ENCODE results near the gene OLFM3. TPM values are rescaled to one million over a fixed set of nuclear protein-coding genes. Genes with fewer than 3 reads are reported as not detected.

The OLFM3 gene
- total RNA-seq, 1 experiment from 2014 or later: not detected

DNA sequence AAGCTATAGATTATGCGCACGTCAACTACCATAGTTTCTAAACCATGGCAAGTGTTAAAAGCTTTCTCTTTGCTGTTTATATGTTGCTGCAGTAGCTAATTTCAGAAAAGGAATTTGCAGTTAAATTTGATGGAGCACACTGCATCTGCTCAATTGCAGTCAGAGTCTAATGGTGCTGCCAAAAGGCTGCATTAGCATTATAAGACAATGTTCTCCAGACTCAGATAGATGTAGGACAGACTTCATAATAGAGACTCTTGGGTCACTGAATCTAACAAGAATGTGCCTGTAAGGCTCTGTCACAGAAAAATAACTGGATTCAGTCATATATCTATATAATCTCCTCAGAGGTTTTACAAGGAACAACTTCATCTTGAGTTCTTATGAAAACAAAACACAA, 198.3 kb downstream of the OLFM3 start:
- Histone ChIP-seq H3K27me3 (ENCODE audit: insufficient read depth, low read depth) (no peaks in the 10 kb centered on the region), H3K27ac (no peak overlapping the region), H3K4me2 (no peak overlapping the region), H2AFZ (no peak overlapping the region), H4K20me1 (ENCODE audit: insufficient read depth) (no peaks in the 10 kb centered on the region), H3K9me3 (ENCODE audit: insufficient read depth, low read depth) (no peaks in the 10 kb centered on the region), H3K36me3 (ENCODE audit: low read depth) (no peaks in the 10 kb centered on the region), H3K79me2 (ENCODE audit: low read depth) (no peaks in the 10 kb centered on the region), H3F3A (ENCODE audit: insufficient read depth, low read depth) (no peaks in the 10 kb centered on the region), H3K4me1 (replicated peaks; ENCODE audit: insufficient read depth) (peaks cover 14% of the 10 kb centered on the region), H3K4me3 (no peak overlapping the region), H3K9me2 (ENCODE audit: insufficient read depth) (no peaks in the 10 kb centered on the region; the same call in 1 of the 2 replicates)
- ChIA-PET POLR2A (ENCODE audit: unreplicated experiment) (no interaction called here), CTCF (no interaction called here)
- no peak for DNase-seq
- intact Hi-C loops (cut with micrococcal nuclease; ENCODE audit: unreplicated experiment): no loop called here
- TF ChIP-seq, protein P1, sequence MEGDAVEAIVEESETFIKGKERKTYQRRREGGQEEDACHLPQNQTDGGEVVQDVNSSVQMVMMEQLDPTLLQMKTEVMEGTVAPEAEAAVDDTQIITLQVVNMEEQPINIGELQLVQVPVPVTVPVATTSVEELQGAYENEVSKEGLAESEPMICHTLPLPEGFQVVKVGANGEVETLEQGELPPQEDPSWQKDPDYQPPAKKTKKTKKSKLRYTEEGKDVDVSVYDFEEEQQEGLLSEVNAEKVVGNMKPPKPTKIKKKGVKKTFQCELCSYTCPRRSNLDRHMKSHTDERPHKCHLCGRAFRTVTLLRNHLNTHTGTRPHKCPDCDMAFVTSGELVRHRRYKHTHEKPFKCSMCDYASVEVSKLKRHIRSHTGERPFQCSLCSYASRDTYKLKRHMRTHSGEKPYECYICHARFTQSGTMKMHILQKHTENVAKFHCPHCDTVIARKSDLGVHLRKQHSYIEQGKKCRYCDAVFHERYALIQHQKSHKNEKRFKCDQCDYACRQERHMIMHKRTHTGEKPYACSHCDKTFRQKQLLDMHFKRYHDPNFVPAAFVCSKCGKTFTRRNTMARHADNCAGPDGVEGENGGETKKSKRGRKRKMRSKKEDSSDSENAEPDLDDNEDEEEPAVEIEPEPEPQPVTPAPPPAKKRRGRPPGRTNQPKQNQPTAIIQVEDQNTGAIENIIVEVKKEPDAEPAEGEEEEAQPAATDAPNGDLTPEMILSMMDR (conservative IDR thresholded peaks at IDR 0.05): no peak
- no peak for TF ChIP-seq EZH2 (IDR thresholded peaks at IDR 0.05; ENCODE audit: low read depth)
- BruUV-seq (replicated peaks): no TSS peak

DNA sequence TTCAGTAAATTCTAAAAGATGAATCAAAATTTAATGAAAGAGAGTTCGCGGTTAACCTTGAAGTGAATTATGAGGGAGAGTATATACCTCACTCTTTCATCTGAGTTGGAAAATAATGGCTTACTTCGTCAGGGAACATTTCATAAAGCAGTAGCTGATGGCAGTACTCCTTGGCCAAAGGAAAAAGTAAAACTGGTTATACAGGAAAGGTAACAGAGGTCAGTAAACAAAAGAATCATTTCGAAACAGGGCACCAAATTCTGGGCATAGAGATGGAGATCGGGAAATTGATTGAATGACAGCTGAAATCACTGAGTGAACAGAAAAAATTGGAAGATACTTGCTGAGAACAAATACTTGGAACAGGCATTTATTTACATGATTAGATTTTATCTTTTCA, 199.0 kb downstream of the OLFM3 start:
- Histone ChIP-seq H3F3A (ENCODE audit: insufficient read depth, low read depth) (no peaks in the 10 kb centered on the region), H3K4me2 (0 out of 2 replicates have a peak overlapping the region, but pooled peaks have one; percentile 3), H3K27me3 (ENCODE audit: insufficient read depth, low read depth) (no peaks in the 10 kb centered on the region), H4K20me1 (ENCODE audit: insufficient read depth) (no peaks in the 10 kb centered on the region), H3K27ac (no peak overlapping the region), H3K9me2 (ENCODE audit: insufficient read depth) (no peaks in the 10 kb centered on the region; the same call in 1 of the 2 replicates), H3K9me3 (ENCODE audit: insufficient read depth, low read depth) (no peaks in the 10 kb centered on the region), H3K79me2 (ENCODE audit: low read depth) (no peaks in the 10 kb centered on the region), H3K4me3 (no peak overlapping the region), H3K4me1 (replicated peaks; ENCODE audit: insufficient read depth) (peaks cover 14% of the 10 kb centered on the region), H3K36me3 (ENCODE audit: low read depth) (no peaks in the 10 kb centered on the region), H2AFZ (no peak overlapping the region)
- TF ChIP-seq, protein P1 (conservative IDR thresholded peaks at IDR 0.05): no peak
- TF ChIP-seq EZH2 (IDR thresholded peaks at IDR 0.05; ENCODE audit: low read depth): no peak
- peak in 1 of 2 experiments; percentile 65 for DNase-seq
- no TSS peak for BruUV-seq (replicated peaks)
- ChIA-PET CTCF (no interaction called here), POLR2A (ENCODE audit: unreplicated experiment) (no interaction called here)
- intact Hi-C loops (cut with micrococcal nuclease; ENCODE audit: unreplicated experiment): no loop called here

DNA sequence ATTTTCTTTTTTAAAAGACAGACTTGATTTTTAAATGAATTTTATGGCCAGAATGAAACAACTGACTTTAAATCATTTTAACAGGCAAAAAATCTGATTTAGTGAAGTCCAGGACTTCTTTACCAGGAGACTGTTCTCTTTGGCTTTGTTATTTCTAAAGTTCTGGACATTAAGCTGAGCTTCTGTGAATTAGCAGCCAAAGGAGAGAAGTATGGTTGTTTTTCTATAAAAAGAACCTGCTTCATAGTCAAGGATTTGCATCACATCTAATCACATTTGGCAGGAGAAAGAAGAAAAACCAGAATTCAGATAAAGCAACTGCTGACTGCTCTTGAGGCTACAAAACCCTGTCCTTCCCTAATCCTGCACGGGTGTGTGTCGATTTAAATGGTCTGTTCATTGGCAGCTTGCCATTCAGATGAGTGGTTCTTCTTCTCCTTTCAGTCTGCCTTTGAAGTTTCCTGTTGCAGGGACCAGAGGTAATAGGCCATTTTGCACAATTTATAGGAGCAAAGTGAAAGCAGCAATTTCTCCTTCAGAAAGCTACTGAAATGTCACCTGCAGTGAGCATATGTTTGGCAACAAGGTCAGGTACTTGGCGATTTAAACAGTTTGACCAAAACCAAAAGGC, 215.4 kb downstream of the OLFM3 start:
- BruUV-seq (replicated peaks): no TSS peak
- no peak overlapping the region for H3K4me3 ChIP-seq
- ChIA-PET CTCF (no interaction called here), POLR2A (ENCODE audit: unreplicated experiment) (interaction anchor here (0.7 kb wide), 1 partner anchor 39 kb away, joined by 4 read pairs; no protein-coding TSS in a partner anchor)
- no peaks in the 10 kb centered on the region for H3K27me3 ChIP-seq (ENCODE audit: insufficient read depth, low read depth)
- DNase-seq: peak in 1 of 2 experiments; percentile 3
- no peaks in the 10 kb centered on the region for H3K36me3 ChIP-seq (ENCODE audit: low read depth)
- no peaks in the 10 kb centered on the region for H3F3A ChIP-seq (ENCODE audit: insufficient read depth, low read depth)
- H3K27ac ChIP-seq: no peak overlapping the region
- no peaks in the 10 kb centered on the region for H3K4me1 ChIP-seq (replicated peaks; ENCODE audit: insufficient read depth)
- no peak overlapping the region for H3K4me2 ChIP-seq
- intact Hi-C loops (cut with micrococcal nuclease; ENCODE audit: unreplicated experiment): no loop called here
- no peak overlapping the region for H2AFZ ChIP-seq
- TF ChIP-seq, protein P1 (conservative IDR thresholded peaks at IDR 0.05): no peak
- TF ChIP-seq EZH2 (IDR thresholded peaks at IDR 0.05; ENCODE audit: low read depth): no peak
- no peaks in the 10 kb centered on the region for H3K9me2 ChIP-seq (ENCODE audit: insufficient read depth)
- H3K9me3 ChIP-seq (ENCODE audit: insufficient read depth, low read depth): no peaks in the 10 kb centered on the region
- H3K79me2 ChIP-seq (ENCODE audit: low read depth): no peaks in the 10 kb centered on the region
- H4K20me1 ChIP-seq (ENCODE audit: insufficient read depth): no peaks in the 10 kb centered on the region
